GM12878 (cell line): ENCODE data around the gene RTN4. TPM values are rescaled to one million over a fixed set of nuclear protein-coding genes. Genes with fewer than 3 reads are reported as not detected.

Experiments used
- ATAC-seq: fragments of 200-7000 bp; cut with Tn5 transposase; 3 replicates; pipeline ENCODE4 v1.9.1; 2020; ENCODE audit warnings: mild to moderate bottlenecking, moderate library complexity
- BruUV-seq: library from RNA; stranded (reverse); fragments of 400-500 nt; replicated peaks from 2 replicates; lab custom pipeline; 2021; lab: Mats Ljungman, UMichigan
- CTCF ChIA-PET: fragments of 300-600 bp; sonication (Branson Sonifier 250); formaldehyde crosslinking; extraction: SDS; loops from one replicate; lab custom pipeline; 2021; ENCODE audit warnings: inconsistent platforms; lab: Yijun Ruan, JAX
- POLR2A ChIA-PET: fragments of 350-600 bp; formaldehyde crosslinking; extraction: SDS; loops from one replicate; lab custom pipeline; 2021; ENCODE audit warnings: inconsistent platforms; lab: Charles Lee
- RAD21 ChIA-PET: fragments of 300-600 bp; sonication (Branson Sonifier 250); formaldehyde crosslinking; loops from one replicate; lab custom pipeline; 2023; ENCODE audit warnings: antibody characterized with exemption; ENCODE audit not compliant: unreplicated experiment; lab: Charles Lee
- SMC1A ChIA-PET: fragments of 300-600 bp; sonication (Branson Sonifier 250); formaldehyde crosslinking; loops from one replicate; lab custom pipeline; 2023; ENCODE audit not compliant: unreplicated experiment, uncharacterized antibody; lab: Charles Lee
- DNase-seq: peaks from one replicate; pipeline ENCODE4 v3.0.0-alpha.2; 2011; ENCODE audit warnings: low read depth, low spot score
- FAIRE-seq: peaks from 3 replicates; lab custom pipeline; 2011; peaks lifted over from hg19 to GRCh38; lab: Jason Lieb, UNC
- H2AFZ ChIP-seq: 2 replicates; pipeline ENCODE4 v1.6.0; 2011; ENCODE audit warnings: low read depth, low read length, control low read depth; ENCODE audit not compliant: control insufficient read depth
- H3K27ac ChIP-seq: 2 replicates; pipeline ENCODE4 v1.5.1; 2011; ENCODE audit warnings: control low read depth; ENCODE audit not compliant: control insufficient read depth, insufficient read depth
- H3K27me3 ChIP-seq, 2 experiments: replicated peaks in 1 of 2; 2 replicates each; pipeline versions ENCODE4 v1.6.0 to v1.6.1; 2011; ENCODE audit warnings: low read length in 1 of 2; ENCODE audit not compliant: control insufficient read depth in 2 of 2, insufficient read depth in 2 of 2
- H3K36me3 ChIP-seq, 2 experiments: 2 replicates each; pipeline ENCODE4 v1.5.1; 2011; ENCODE audit warnings: low read length in 1 of 2; ENCODE audit not compliant: control insufficient read depth in 2 of 2, insufficient read depth in 2 of 2
- H3K4me1 ChIP-seq: 2 replicates; pipeline ENCODE4 v1.6.1; 2011; ENCODE audit warnings: mild to moderate bottlenecking, low read length, moderate library complexity, mixed read lengths; ENCODE audit not compliant: control insufficient read depth, insufficient read depth
- H3K4me2 ChIP-seq: 2 replicates; pipeline ENCODE4 v1.6.0; 2011; ENCODE audit warnings: control low read depth; ENCODE audit not compliant: control insufficient read depth, insufficient read depth
- H3K4me3 ChIP-seq: fragments of 200-600 bp; sonication (generic); 2 replicates; pipeline ENCODE4 v1.5.1; 2016
- H3K79me2 ChIP-seq: 2 replicates; pipeline ENCODE4 v1.6.0; 2011; ENCODE audit warnings: low read length; ENCODE audit not compliant: control insufficient read depth, insufficient read depth
- H3K9ac ChIP-seq: 2 replicates; pipeline ENCODE4 v1.8.0; 2011; ENCODE audit warnings: low read length, control low read depth, mixed read lengths; ENCODE audit not compliant: control insufficient read depth, insufficient read depth
- H3K9me3 ChIP-seq: replicated peaks from 3 replicates; pipeline ENCODE4 v1.5.1; 2011; ENCODE audit warnings: mild to moderate bottlenecking, low read length; ENCODE audit not compliant: control insufficient read depth, insufficient read depth
- H4K20me1 ChIP-seq: 2 replicates; pipeline ENCODE4 v1.6.0; 2011; ENCODE audit not compliant: control insufficient read depth, insufficient read depth
- BRCA1 ChIP-seq: IDR thresholded peaks from 2 replicates; pipeline ENCODE4 v1.6.1; 2011; ENCODE audit warnings: low read depth, low read length, improper control_type of control experiment
- CBFB ChIP-seq: IDR thresholded peaks from 2 replicates; pipeline ENCODE4 v1.6.1; 2016; ENCODE audit warnings: antibody characterized with exemption, low read depth
- ESRRA ChIP-seq: IDR thresholded peaks from 2 replicates; pipeline ENCODE4 v1.6.1; 2012; ENCODE audit warnings: mild to moderate bottlenecking, low read length, improper control_type of control experiment
- FOXM1 ChIP-seq: IDR thresholded peaks from 2 replicates; pipeline ENCODE4 v1.6.1; 2012; ENCODE audit warnings: low read depth, mild to moderate bottlenecking, inconsistent platforms, low read length, moderate library complexity
- HDAC6 ChIP-seq: fragments of 200-600 bp; sonication (generic); IDR thresholded peaks from one replicate; pipeline ENCODE4 v1.8.0; 2017; ENCODE audit warnings: antibody characterized with exemption; ENCODE audit not compliant: unreplicated experiment
- LARP7 ChIP-seq: fragments of 450-650 bp; IDR thresholded peaks from 2 replicates; pipeline ENCODE4 v1.6.1; 2017; ENCODE audit warnings: mild to moderate bottlenecking
- MYB ChIP-seq: fragments of 150-350 bp; IDR thresholded peaks from 2 replicates; pipeline ENCODE4 v1.6.1; 2014; ENCODE audit warnings: mild to moderate bottlenecking, low read depth, low read length, borderline replicate concordance
- NFYA ChIP-seq: IDR thresholded peaks from 2 replicates; pipeline ENCODE4 v1.6.1; 2011; ENCODE audit warnings: low read depth, mild to moderate bottlenecking, low read length, improper control_type of control experiment, borderline replicate concordance
- NR2F1 ChIP-seq: fragments of 450-650 bp; conservative IDR thresholded peaks from 2 replicates; pipeline ENCODE4 v1.6.1; 2017; ENCODE audit warnings: mild to moderate bottlenecking
- PML ChIP-seq: IDR thresholded peaks from 2 replicates; pipeline ENCODE4 v1.6.1; 2012; ENCODE audit warnings: low read length, inconsistent platforms
- POLR2AphosphoS2 ChIP-seq: IDR thresholded peaks from 2 replicates; pipeline ENCODE4 v1.6.1; 2011; ENCODE audit warnings: low read depth, mild to moderate bottlenecking, low read length, improper control_type of control experiment, moderate library complexity
- POLR2AphosphoS5 ChIP-seq: IDR thresholded peaks from 2 replicates; pipeline ENCODE4 v1.6.1; 2011; ENCODE audit warnings: mild to moderate bottlenecking, low read length, inconsistent platforms
- RB1 ChIP-seq: fragments of 450-650 bp; formaldehyde crosslinking; IDR thresholded peaks from 2 replicates; pipeline ENCODE4 v1.6.1; 2017; ENCODE audit warnings: mild to moderate bottlenecking, borderline replicate concordance
- SMAD5 ChIP-seq: IDR thresholded peaks from 2 replicates; pipeline ENCODE4 v1.6.1; 2016; ENCODE audit warnings: antibody characterized with exemption, low read depth
- STAT3 ChIP-seq: IDR thresholded peaks from 2 replicates; pipeline ENCODE4 v1.6.1; 2011; ENCODE audit warnings: low read depth, low read length, improper control_type of control experiment
- SUPT20H ChIP-seq: IDR thresholded peaks from 2 replicates; pipeline ENCODE4 v1.6.1; 2011; ENCODE audit warnings: low read depth, mild to moderate bottlenecking, low read length, moderate library complexity, borderline replicate concordance; ENCODE audit not compliant: control insufficient read depth
- ZNF384 ChIP-seq: IDR thresholded peaks from 2 replicates; pipeline ENCODE4 v1.6.1; 2012; ENCODE audit warnings: low read depth, mild to moderate bottlenecking, low read length, improper control_type of control experiment, borderline replicate concordance
- WGBS: methylation state at CpG from one replicate; pipeline ENCODE4 v1.1.6; 2016; ENCODE audit warnings: low lambda C conversion rate; ENCODE audit not compliant: insufficient replicate concordance, insufficient coverage; ENCODE audit errors: missing lambda C conversion rate; 5-methylcytosine and 5-hydroxymethylcytosine counted together
- in situ Hi-C: fragments of 300-500 bp; cut with MboI; formaldehyde crosslinking; loops from 9 replicates; pipeline ENCODE4 v1.14.3; 2018; ENCODE audit warnings: mixed read lengths
- intact Hi-C: fragments of 100-400 bp; cut with micrococcal nuclease; formaldehyde crosslinking; loops from one replicate; pipeline ENCODE4 v1.14.2; 2022; ENCODE audit not compliant: unreplicated experiment
- polyA plus RNA-seq, 11 experiments: library from polyadenylated mRNA; depleted of rRNA in 4 of 11; unstranded in 6 of 11; stranded (reverse) in 5 of 11; fragments of >200 nt; fragmentation: Nextera tagmentation in 4 of 11; fragmentation: Illumina TruSeq in 1 of 11; extraction: Ambion mirVana in 4 of 11; extraction: Trizol in 1 of 11; gene quantifications; 1 replicate in 1 of 11; 2 replicates in 10 of 11; pipeline versions ENCODE4 v1.2.1 to v1.2.3, GENCODE V29; 2011 to 2016; ENCODE audit warnings: inconsistent platforms in 2 of 11, missing spikeins in 2 of 11, low read depth in 1 of 11
- total RNA-seq, 4 experiments: library from RNA; depleted of rRNA in 3 of 4; stranded (reverse); fragments of >200 nt in 3 of 4; fragmentation: Illumina TruSeq in 1 of 4; extraction: Trizol in 1 of 4; gene quantifications; 2 replicates each; pipeline versions ENCODE4 v1.2.1 to v1.2.3, GENCODE V29; 2013 to 2021
- TF ChIP-seq, protein P1 (sequence below): fragments of 150-350 bp; IDR thresholded peaks from 2 replicates; pipeline ENCODE4 v1.6.1; 2016; ENCODE audit warnings: low read depth, low read length
- TF ChIP-seq, protein P2 (sequence below): fragments of 450-650 bp; IDR thresholded peaks from 2 replicates; pipeline ENCODE4 v1.6.1; 2017; ENCODE audit warnings: antibody characterized with exemption, mild to moderate bottlenecking, moderate library complexity

Gene RTN4
- total and polyA plus RNA-seq, 10 of the 15 experiments (the other 5 are each of a cell fraction or from before 2014, with no cell fraction given) = 56.0 to 133 (median 83.3) TPM

DNA sequence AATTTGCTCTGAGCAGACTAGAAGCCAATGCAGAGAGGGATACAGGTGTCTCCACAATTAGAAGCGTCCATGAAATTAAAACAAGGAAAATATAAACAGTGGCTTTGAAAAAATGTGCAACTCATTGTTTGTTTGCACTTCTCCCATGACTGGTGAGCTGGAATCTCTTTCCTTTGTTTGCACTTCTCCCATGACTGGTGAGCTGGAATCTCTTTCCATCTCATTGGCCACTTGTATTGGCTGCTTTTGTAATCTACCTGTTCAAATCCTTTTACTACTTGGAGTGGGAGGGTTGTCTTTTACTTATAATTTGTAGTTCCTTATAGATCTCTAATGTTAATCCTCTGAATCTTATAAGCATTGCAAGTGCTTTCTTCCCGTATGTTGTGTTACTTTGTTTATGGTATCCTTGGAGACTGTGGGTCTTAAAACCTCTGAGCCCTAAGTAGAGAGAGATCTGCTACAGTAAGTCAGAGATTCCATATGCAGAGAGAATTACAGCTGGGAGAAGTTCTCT lies 94.1 kb downstream of the RTN4 start:
- 79% methylated on average over 2 of the region's 2 CpGs for WGBS
- Histone ChIP-seq H3K9ac (no peak overlapping the region), H3K36me3 (no peaks in the 10 kb centered on the region), H3K27me3 (no peaks in the 10 kb centered on the region), H2AFZ (no peak overlapping the region), H4K20me1 (no peaks in the 10 kb centered on the region), H3K79me2 (no peaks in the 10 kb centered on the region), H3K4me2 (no peak overlapping the region), H3K4me3 (no peak overlapping the region), H3K9me3 (no peaks in the 10 kb centered on the region), H3K4me1 (no peaks in the 10 kb centered on the region; the same call in 1 of the 2 replicates), H3K27ac (no peak overlapping the region)
- FAIRE-seq = no peak
- ChIA-PET RAD21 (interaction anchor here (1.0 to 2.6 kb wide), 2 partner anchors 20 to 51 kb away, joined by 3 to 13 read pairs; no protein-coding TSS in a partner anchor), POLR2A (interaction anchor here (0.6 kb wide), 1 partner anchor 108 kb away, joined by 3 read pairs; no protein-coding TSS in a partner anchor), CTCF (interaction anchor here (0.6 to 2.2 kb wide), 4 partner anchors 20 to 212 kb away, joined by 3 to 9 read pairs (median 5); no protein-coding TSS in a partner anchor), SMC1A (interaction anchor here (0.8 to 1.9 kb wide), 4 partner anchors 15 to 23 kb away, joined by 3 to 15 read pairs (median 4); no protein-coding TSS in a partner anchor)
- BruUV-seq = no TSS peak
- ATAC-seq = no peak
- intact Hi-C loops (no loop called here), in situ Hi-C loops (no loop called here)
- TF ChIP-seq, protein P1, sequence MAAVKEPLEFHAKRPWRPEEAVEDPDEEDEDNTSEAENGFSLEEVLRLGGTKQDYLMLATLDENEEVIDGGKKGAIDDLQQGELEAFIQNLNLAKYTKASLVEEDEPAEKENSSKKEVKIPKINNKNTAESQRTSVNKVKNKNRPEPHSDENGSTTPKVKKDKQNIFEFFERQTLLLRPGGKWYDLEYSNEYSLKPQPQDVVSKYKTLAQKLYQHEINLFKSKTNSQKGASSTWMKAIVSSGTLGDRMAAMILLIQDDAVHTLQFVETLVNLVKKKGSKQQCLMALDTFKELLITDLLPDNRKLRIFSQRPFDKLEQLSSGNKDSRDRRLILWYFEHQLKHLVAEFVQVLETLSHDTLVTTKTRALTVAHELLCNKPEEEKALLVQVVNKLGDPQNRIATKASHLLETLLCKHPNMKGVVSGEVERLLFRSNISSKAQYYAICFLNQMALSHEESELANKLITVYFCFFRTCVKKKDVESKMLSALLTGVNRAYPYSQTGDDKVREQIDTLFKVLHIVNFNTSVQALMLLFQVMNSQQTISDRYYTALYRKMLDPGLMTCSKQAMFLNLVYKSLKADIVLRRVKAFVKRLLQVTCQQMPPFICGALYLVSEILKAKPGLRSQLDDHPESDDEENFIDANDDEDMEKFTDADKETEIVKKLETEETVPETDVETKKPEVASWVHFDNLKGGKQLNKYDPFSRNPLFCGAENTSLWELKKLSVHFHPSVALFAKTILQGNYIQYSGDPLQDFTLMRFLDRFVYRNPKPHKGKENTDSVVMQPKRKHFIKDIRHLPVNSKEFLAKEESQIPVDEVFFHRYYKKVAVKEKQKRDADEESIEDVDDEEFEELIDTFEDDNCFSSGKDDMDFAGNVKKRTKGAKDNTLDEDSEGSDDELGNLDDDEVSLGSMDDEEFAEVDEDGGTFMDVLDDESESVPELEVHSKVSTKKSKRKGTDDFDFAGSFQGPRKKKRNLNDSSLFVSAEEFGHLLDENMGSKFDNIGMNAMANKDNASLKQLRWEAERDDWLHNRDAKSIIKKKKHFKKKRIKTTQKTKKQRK = no peak
- TF ChIP-seq ZNF384 (no peak), MYB (no peak), CBFB (no peak), NFYA (no peak), POLR2AphosphoS2 (no peak), LARP7 (no peak), RB1 (no peak), STAT3 (no peak), SUPT20H (no peak), ESRRA (no peak), PML (no peak), SMAD5 (no peak), POLR2AphosphoS5 (no peak), HDAC6 (no peak), BRCA1 (no peak), FOXM1 (no peak), NR2F1 (no peak)
- TF ChIP-seq, protein P2, sequence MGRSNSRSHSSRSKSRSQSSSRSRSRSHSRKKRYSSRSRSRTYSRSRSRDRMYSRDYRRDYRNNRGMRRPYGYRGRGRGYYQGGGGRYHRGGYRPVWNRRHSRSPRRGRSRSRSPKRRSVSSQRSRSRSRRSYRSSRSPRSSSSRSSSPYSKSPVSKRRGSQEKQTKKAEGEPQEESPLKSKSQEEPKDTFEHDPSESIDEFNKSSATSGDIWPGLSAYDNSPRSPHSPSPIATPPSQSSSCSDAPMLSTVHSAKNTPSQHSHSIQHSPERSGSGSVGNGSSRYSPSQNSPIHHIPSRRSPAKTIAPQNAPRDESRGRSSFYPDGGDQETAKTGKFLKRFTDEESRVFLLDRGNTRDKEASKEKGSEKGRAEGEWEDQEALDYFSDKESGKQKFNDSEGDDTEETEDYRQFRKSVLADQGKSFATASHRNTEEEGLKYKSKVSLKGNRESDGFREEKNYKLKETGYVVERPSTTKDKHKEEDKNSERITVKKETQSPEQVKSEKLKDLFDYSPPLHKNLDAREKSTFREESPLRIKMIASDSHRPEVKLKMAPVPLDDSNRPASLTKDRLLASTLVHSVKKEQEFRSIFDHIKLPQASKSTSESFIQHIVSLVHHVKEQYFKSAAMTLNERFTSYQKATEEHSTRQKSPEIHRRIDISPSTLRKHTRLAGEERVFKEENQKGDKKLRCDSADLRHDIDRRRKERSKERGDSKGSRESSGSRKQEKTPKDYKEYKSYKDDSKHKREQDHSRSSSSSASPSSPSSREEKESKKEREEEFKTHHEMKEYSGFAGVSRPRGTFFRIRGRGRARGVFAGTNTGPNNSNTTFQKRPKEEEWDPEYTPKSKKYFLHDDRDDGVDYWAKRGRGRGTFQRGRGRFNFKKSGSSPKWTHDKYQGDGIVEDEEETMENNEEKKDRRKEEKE = no peak
- DNase-seq = no peak
